Mesodermal cell (in vitro differentiated cells): ENCODE results near the gene NCCRP1.

Source experiments
- H3K27ac ChIP-seq: 2 replicates; pipeline ENCODE4 v1.7.0; 2013; ENCODE audit warnings: mild to moderate bottlenecking, low read depth, low read length, moderate library complexity; ENCODE audit not compliant: severe bottlenecking
- H3K36me3 ChIP-seq: 2 replicates; pipeline ENCODE4 v1.7.1; 2013; ENCODE audit warnings: mild to moderate bottlenecking, low read length, moderate library complexity; ENCODE audit not compliant: control insufficient read depth, insufficient read depth
- H3K4me1 ChIP-seq: one replicate; pipeline ENCODE4 v1.7.1; 2013; ENCODE audit warnings: mild to moderate bottlenecking, low read length; ENCODE audit not compliant: insufficient read depth, control insufficient read depth, poor library complexity, severe bottlenecking
- H3K4me3 ChIP-seq: 2 replicates; pipeline ENCODE4 v1.7.0; 2013; ENCODE audit warnings: low read length, control low read depth, mild to moderate bottlenecking; ENCODE audit not compliant: insufficient read depth, poor library complexity, severe bottlenecking; ENCODE audit errors: extremely low read depth
- H3K9me3 ChIP-seq: 2 replicates; pipeline ENCODE4 v1.7.1; 2013; ENCODE audit warnings: mild to moderate bottlenecking, low read length, moderate library complexity; ENCODE audit not compliant: control insufficient read depth
- WGBS, 2 experiments: methylation state at CpG; one replicate each; pipeline ENCODE4 v1.1.5; 2013; ENCODE audit warnings: missing lambda C conversion rate in 2 of 2; ENCODE audit not compliant: insufficient coverage in 2 of 2; 5-methylcytosine and 5-hydroxymethylcytosine counted together

Gene NCCRP1

DNA sequence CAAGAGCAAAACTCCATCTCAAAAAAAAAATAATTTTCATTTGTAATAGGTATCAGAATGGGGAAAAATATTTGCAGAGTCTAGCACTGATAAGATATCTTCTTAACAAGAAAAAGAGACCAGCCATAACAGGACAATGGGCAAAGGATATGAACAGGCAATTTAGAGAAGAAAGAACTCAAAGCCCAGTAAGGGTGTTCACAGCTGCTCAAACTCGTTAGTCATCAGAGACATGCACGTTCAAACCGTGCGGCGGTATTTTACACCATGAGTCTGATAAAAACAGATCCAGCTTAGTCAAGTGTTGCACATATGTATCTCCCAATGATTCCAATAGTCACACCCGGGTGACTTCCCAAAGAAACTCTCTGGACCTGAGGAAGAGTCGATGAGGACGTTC, 13.7 kb upstream of the NCCRP1 start:
- 93 to 97% methylated on average over 5 to 6 of the region's 8 CpGs for WGBS, 2 experiments
- Histone ChIP-seq H3K9me3 (no peaks in the 10 kb centered on the region), H3K27ac (no peak overlapping the region), H3K4me3 (no peak overlapping the region), H3K36me3 (peaks cover 30% of the 10 kb centered on the region), H3K4me1 (no peaks in the 10 kb centered on the region)

DNA sequence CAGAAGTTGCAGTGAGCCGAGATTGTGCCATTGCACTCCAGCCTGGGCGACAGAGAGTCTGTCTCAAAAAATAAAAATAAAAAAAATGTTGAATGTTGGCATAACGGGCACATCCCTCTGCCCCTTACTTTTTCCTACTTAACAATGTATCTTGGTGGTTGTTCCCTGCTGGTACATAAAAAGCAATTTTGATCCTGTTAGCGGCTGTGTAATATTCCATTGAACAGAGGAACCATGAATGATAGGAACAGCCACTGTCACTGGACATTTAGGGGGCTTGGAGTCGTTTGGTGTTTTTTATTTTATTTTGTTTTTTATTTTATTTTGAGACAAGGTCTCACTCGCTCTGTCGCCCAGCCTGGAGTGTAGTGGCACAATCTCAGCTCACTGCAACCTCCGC, 10.4 kb upstream of the NCCRP1 start:
- H3K9me3 ChIP-seq = no peaks in the 10 kb centered on the region
- H3K27ac ChIP-seq = no peak overlapping the region
- peaks cover 7% of the 10 kb centered on the region for H3K36me3 ChIP-seq
- H3K4me3 ChIP-seq = no peak overlapping the region
- H3K4me1 ChIP-seq = peaks cover 3% of the 10 kb centered on the region
- 92 to 95% methylated on average over 5 to 6 of the region's 8 CpGs for WGBS, 2 experiments

- H3K4me1 ChIP-seq = peaks cover 3% of the 10 kb centered on the region
- H3K4me3 ChIP-seq = no peak overlapping the region
- WGBS, 2 experiments = 65 to 66% methylated on average over 8 of the region's 8 CpGs
- H3K9me3 ChIP-seq = no peaks in the 10 kb centered on the region
- no peaks in the 10 kb centered on the region for H3K36me3 ChIP-seq
- H3K27ac ChIP-seq = no peak overlapping the region
Measured at GRCh38 chr19:39187552-39187943, 9.2 kb upstream of the NCCRP1 start.

DNA sequence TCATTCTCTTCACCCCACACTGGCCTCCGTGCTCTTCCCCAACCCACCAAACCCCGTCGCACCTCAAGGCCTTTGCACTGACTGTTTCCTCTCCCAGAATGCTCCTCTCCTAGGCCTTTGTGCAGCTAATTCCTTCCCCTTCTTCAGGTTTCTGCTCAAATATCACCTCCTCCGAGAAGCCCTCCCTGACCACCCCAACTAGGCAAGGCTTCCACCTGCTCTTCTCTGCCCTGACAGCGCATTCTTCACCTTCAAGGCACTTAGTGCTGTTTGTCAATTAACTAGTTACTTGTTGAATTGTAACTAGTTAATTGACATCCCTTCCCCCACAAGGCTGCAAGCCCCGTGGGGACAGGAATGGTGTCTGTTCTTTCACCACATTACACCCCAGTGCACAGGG, 7.8 kb upstream of the NCCRP1 start:
- 86 to 100% methylated on average over 2 to 4 of the region's 6 CpGs for WGBS, 2 experiments
- Histone ChIP-seq H3K4me1 (peaks cover 3% of the 10 kb centered on the region), H3K27ac (no peak overlapping the region), H3K9me3 (no peaks in the 10 kb centered on the region), H3K36me3 (no peaks in the 10 kb centered on the region), H3K4me3 (no peak overlapping the region)

GRCh38 chr19:39190768-39191167, 6.0 kb upstream of the NCCRP1 start:
- no peak overlapping the region for H3K27ac ChIP-seq
- H3K9me3 ChIP-seq = no peaks in the 10 kb centered on the region
- H3K4me1 ChIP-seq = peaks cover 3% of the 10 kb centered on the region
- WGBS, 2 experiments = 75 to 80% methylated on average over 6 to 7 of the region's 11 CpGs
- H3K4me3 ChIP-seq = no peak overlapping the region
- no peaks in the 10 kb centered on the region for H3K36me3 ChIP-seq

- peaks cover 3% of the 10 kb centered on the region for H3K4me1 ChIP-seq
- no peaks in the 10 kb centered on the region for H3K9me3 ChIP-seq
- WGBS, 2 experiments = 92 to 93% methylated on average over 1 of the region's 2 CpGs
- H3K36me3 ChIP-seq = no peaks in the 10 kb centered on the region
- H3K4me3 ChIP-seq = no peak overlapping the region
- H3K27ac ChIP-seq = no peak overlapping the region
Measured at GRCh38 chr19:39192846-39193245, 3.9 kb upstream of the NCCRP1 start.

GRCh38 chr19:39193803-39194202, 3.0 kb upstream of the NCCRP1 start:
- Histone ChIP-seq H3K27ac (no peak overlapping the region), H3K4me3 (no peak overlapping the region), H3K9me3 (no peaks in the 10 kb centered on the region), H3K36me3 (no peaks in the 10 kb centered on the region), H3K4me1 (peaks cover 3% of the 10 kb centered on the region)
- WGBS, 2 experiments = 11 to 40% methylated on average over 2 to 7 of the region's 8 CpGs

GRCh38 chr19:39194832-39195542, 1.8 kb upstream of the NCCRP1 start:
- Histone ChIP-seq H3K36me3 (no peaks in the 10 kb centered on the region), H3K4me3 (no peak overlapping the region), H3K27ac (no peak overlapping the region), H3K9me3 (no peaks in the 10 kb centered on the region), H3K4me1 (peaks cover 3% of the 10 kb centered on the region)
- 58 to 59% methylated on average over 6 to 7 of the region's 9 CpGs for WGBS, 2 experiments

DNA sequence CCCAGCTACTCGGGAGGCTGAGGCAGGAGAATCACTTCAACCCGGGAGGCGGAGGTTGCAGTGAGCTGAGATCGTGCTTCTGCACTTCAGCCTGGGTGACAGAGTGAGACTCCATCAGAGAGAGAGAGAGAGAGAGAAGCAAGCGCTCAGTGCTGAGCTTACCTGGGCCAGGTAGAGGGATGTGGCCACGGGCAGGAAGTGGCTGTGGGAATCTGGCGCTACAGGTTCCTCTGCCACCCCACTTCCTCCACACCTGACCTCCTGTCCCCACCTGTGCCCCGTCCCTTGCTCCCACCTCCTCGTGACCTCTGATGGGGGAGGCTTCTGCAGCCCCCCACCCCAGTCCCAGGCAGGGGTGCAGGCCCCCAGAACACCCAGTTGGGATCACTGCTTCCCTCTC, 1.0 kb upstream of the NCCRP1 start:
- WGBS, 2 experiments = 57 to 71% methylated on average over 6 of the region's 9 CpGs
- Histone ChIP-seq H3K36me3 (no peaks in the 10 kb centered on the region), H3K9me3 (no peaks in the 10 kb centered on the region), H3K4me3 (no peak overlapping the region), H3K4me1 (peaks cover 3% of the 10 kb centered on the region), H3K27ac (no peak overlapping the region)

DNA sequence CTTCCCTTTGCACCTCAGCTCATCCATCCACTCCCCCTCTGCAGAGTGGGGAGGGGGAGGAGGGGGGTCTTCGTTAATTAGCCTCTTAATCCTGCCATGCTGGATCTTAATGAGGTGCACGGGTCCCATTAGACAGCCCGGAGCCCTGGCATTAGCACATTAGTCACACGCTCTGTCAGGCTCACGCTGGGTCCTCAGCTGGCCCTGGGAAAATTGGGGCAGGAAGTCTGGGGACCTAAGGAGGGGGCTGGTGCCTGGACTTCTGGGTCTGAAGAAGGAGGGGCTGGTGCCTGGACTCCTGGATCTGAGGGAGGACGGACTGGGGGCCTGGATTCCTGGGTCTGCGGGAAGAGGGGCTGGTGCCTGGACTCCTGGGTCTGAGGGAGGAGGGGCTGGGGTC, 444 bp upstream of the NCCRP1 start:
- Histone ChIP-seq H3K9me3 (no peaks in the 10 kb centered on the region), H3K4me1 (no peaks in the 10 kb centered on the region), H3K4me3 (no peak overlapping the region), H3K27ac (no peak overlapping the region), H3K36me3 (no peaks in the 10 kb centered on the region)
- 35% methylated on average over 5 to 6 of the region's 7 CpGs for WGBS, 2 experiments

DNA sequence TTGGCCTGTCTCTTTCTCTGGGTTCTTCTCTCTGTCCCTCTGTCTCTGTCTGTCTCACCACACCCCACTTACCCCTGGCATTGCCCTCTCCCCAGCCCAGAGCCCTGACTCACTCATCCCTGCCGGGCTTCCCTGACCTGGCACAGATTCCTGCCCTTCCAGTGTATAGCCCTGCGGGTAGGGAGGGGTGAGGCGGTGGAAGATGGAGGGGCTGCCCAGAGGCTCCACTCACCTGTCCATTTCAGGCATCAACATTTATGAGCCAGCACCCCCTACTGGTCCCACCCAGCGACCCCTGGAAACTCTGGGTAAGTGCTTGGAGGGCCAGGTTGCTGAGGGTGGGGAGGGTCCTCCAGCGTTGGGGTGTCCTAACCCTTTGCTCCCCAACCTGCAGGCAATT, 1.0 kb downstream of the NCCRP1 start:
- no peaks in the 10 kb centered on the region for H3K4me1 ChIP-seq
- 48 to 80% methylated on average over 1 to 3 of the region's 5 CpGs for whole genome bisulfite sequencing, 2 experiments

More for the DNA sequence above, 1.0 kb downstream of the NCCRP1 start:
- no peak overlapping the region for H3K27ac ChIP-seq
- H3K9me3 ChIP-seq = no peaks in the 10 kb centered on the region
- H3K4me3 ChIP-seq = no peak overlapping the region
- no peaks in the 10 kb centered on the region for H3K36me3 ChIP-seq
